ENCODE measurements around the gene FOXP1.

Gene FOXP1

GRCh38 chr3:71207632-71208031 is 375.9 kb downstream of the FOXP1 start:
- no peak for TF ChIP-seq CTCF (IDR thresholded peaks at IDR 0.05; ENCODE audit: low read depth, low read length)
- no peak for DNase-seq
- Histone ChIP-seq H3K27me3 (no peaks in the 10 kb centered on the region), H3K9me3 (no peaks in the 10 kb centered on the region), H3K4me1 (peaks cover 16% of the 10 kb centered on the region), H3K4me3 (ENCODE audit: low read depth, low read length) (no peak overlapping the region), H3K36me3 (no peaks in the 10 kb centered on the region)

- Histone ChIP-seq H3K27me3 (no peaks in the 10 kb centered on the region), H3K36me3 (no peaks in the 10 kb centered on the region), H3K4me1 (peaks cover 16% of the 10 kb centered on the region), H3K4me3 (ENCODE audit: low read depth, low read length) (no peak overlapping the region), H3K9me3 (no peaks in the 10 kb centered on the region)
- DNase-seq: no peak
- TF ChIP-seq CTCF (IDR thresholded peaks at IDR 0.05; ENCODE audit: low read depth, low read length): no peak
Observed at GRCh38 chr3:71206305-71207165, 377.0 kb downstream of the FOXP1 start.

GRCh38 chr3:71203727-71204488 is 379.6 kb downstream of the FOXP1 start:
- no peaks in the 10 kb centered on the region for H3K36me3 ChIP-seq
- H3K4me1 ChIP-seq: peaks cover 10% of the 10 kb centered on the region
- no peaks in the 10 kb centered on the region for H3K27me3 ChIP-seq
- no peaks in the 10 kb centered on the region for H3K9me3 ChIP-seq
- DNase-seq: no peak
- TF ChIP-seq CTCF (IDR thresholded peaks at IDR 0.05; ENCODE audit: low read depth, low read length): no peak
- H3K4me3 ChIP-seq (ENCODE audit: low read depth, low read length): no peak overlapping the region

GRCh38 chr3:71202848-71203533 is 380.5 kb downstream of the FOXP1 start:
- no peak for TF ChIP-seq CTCF (IDR thresholded peaks at IDR 0.05; ENCODE audit: low read depth, low read length)
- DNase-seq: no peak
- Histone ChIP-seq H3K27me3 (no peaks in the 10 kb centered on the region), H3K4me1 (peaks cover under 1% of the 10 kb centered on the region), H3K36me3 (no peaks in the 10 kb centered on the region), H3K9me3 (no peaks in the 10 kb centered on the region), H3K4me3 (ENCODE audit: low read depth, low read length) (no peak overlapping the region)

GRCh38 chr3:71201939-71202338 is 381.6 kb downstream of the FOXP1 start:
- no peaks in the 10 kb centered on the region for H3K27me3 ChIP-seq
- H3K9me3 ChIP-seq: no peaks in the 10 kb centered on the region
- H3K36me3 ChIP-seq: no peaks in the 10 kb centered on the region
- TF ChIP-seq CTCF (IDR thresholded peaks at IDR 0.05; ENCODE audit: low read depth, low read length): no peak
- DNase-seq: no peak
- H3K4me1 ChIP-seq: no peaks in the 10 kb centered on the region
- H3K4me3 ChIP-seq (ENCODE audit: low read depth, low read length): no peak overlapping the region

Data from BE2C (cell line).